GM18517 (cell line): Measurements from ENCODE around the gene COX14.
A peak's percentile ranks its signal among the peaks of the same experiment; 100 is the strongest.
"Not testable (repeated sequence)": the region's sequence is repeated elsewhere in the genome, so short reads cannot be mapped to it uniquely, and the experiment has no call there.

Experiments
- ATAC-seq: cut with Tn5 transposase; IDR thresholded peaks from one replicate; pipeline ENCODE4 v1.9.1; 2021; ENCODE audit warnings: mild to moderate bottlenecking, moderate library complexity; ENCODE audit not compliant: unreplicated experiment

Gene COX14

GRCh38 chr12:50107416-50108268, 4.4 kb upstream of the COX14 start:
- ATAC-seq: no peak

- no peak for ATAC-seq
Measured at GRCh38 chr12:50109319-50109718, 2.7 kb upstream of the COX14 start.

GRCh38 chr12:50110127-50110761, 1.8 kb upstream of the COX14 start:
- ATAC-seq: no peak

- ATAC-seq: no peak
Measured at GRCh38 chr12:50110762-50111351, 1.2 kb upstream of the COX14 start.

- no peak for ATAC-seq
Measured at GRCh38 chr12:50111395-50111692, 692 bp upstream of the COX14 start.

GRCh38 chr12:50112456-50113218, 601 bp downstream of the COX14 start:
- ATAC-seq: peak; percentile 0

- ATAC-seq: no peak
Measured at GRCh38 chr12:50117057-50117622, 5.1 kb downstream of the COX14 start.

- no peak for ATAC-seq
Measured at GRCh38 chr12:50119387-50119786, 7.4 kb downstream of the COX14 start.

GRCh38 chr12:50120521-50120920, 8.5 kb downstream of the COX14 start:
- no peak for ATAC-seq

GRCh38 chr12:50120953-50121352, 8.9 kb downstream of the COX14 start:
- ATAC-seq: no peak

- no peak for ATAC-seq
Measured at GRCh38 chr12:50121641-50122040, 9.6 kb downstream of the COX14 start.

GRCh38 chr12:50123203-50123602, 11.2 kb downstream of the COX14 start:
- ATAC-seq: no peak

- ATAC-seq: no peak
Measured at GRCh38 chr12:50127546-50127945, 15.5 kb downstream of the COX14 start.

GRCh38 chr12:50129290-50129689, 17.3 kb downstream of the COX14 start:
- ATAC-seq: no peak

- ATAC-seq: no peak
Measured at GRCh38 chr12:50132505-50133135, 20.6 kb downstream of the COX14 start.

- no peak for ATAC-seq
Measured at GRCh38 chr12:50142993-50143392, 31.0 kb downstream of the COX14 start.

- ATAC-seq: no peak
Measured at GRCh38 chr12:50145439-50145838, 33.4 kb downstream of the COX14 start.

GRCh38 chr12:50147281-50147680, 35.2 kb downstream of the COX14 start:
- ATAC-seq: no peak

GRCh38 chr12:50148011-50148410, 36.0 kb downstream of the COX14 start:
- not testable (repeated sequence) for ATAC-seq

- ATAC-seq: no peak
Measured at GRCh38 chr12:50149311-50149710, 37.3 kb downstream of the COX14 start.
